Right kidney (tissue), 9 donors: ENCODE data around the gene SPATA20.
A peak's percentile ranks its signal among the peaks of the same experiment; 100 is the strongest.

Experiments
- DNase-seq: peaks from one replicate; pipeline ENCODE4 v3.0.0-alpha.2; 2016
- long read RNA-seq, 8 donors: transcript quantifications; one replicate each; lab custom pipeline, GENCODE V29; 2026

SPATA20 gene
- long read RNA-seq, donor 1, transcript SPATA20-205 (17 exons, 2,734 nt) = major isoform, 6 of 77 reads
- long read RNA-seq, donor 1, partial matches to known transcripts = 67 of 77 reads
- long read RNA-seq, donor 1, other reads (novel, unspliced or antisense) = 0 of 77 reads
- long read RNA-seq, donor 2, transcript SPATA20-205 (17 exons, 2,734 nt) = minor isoform, 5 of 43 reads
- long read RNA-seq, donor 2, transcript SPATA20-201 (17 exons, 2,719 nt) = major isoform, 9 of 43 reads
- long read RNA-seq, donor 2, partial matches to known transcripts = 29 of 43 reads
- long read RNA-seq, donor 2, other reads (novel, unspliced or antisense) = 0 of 43 reads
- long read RNA-seq, donor 3, partial matches to known transcripts = 23 of 24 reads
- long read RNA-seq, donor 3, other reads (novel, unspliced or antisense) = 0 of 24 reads
- long read RNA-seq, donor 4, partial matches to known transcripts = 52 of 55 reads
- long read RNA-seq, donor 4, other reads (novel, unspliced or antisense) = 0 of 55 reads
- long read RNA-seq, donor 5, partial matches to known transcripts = 50 of 54 reads
- long read RNA-seq, donor 5, other reads (novel, unspliced or antisense) = 0 of 54 reads
- long read RNA-seq, donor 6, transcript SPATA20-205 (17 exons, 2,734 nt) = major isoform, 8 of 43 reads
- long read RNA-seq, donor 6, transcript SPATA20-201 (17 exons, 2,719 nt) = minor isoform, 5 of 43 reads
- long read RNA-seq, donor 6, partial matches to known transcripts = 29 of 43 reads
- long read RNA-seq, donor 6, other reads (novel, unspliced or antisense) = 0 of 43 reads
- long read RNA-seq, donor 7 = 0 reads
- long read RNA-seq, donor 8, partial matches to known transcripts = 46 of 49 reads
- long read RNA-seq, donor 8, other reads (novel, unspliced or antisense) = 0 of 49 reads

GRCh38 chr17:50547035-50547735 lies at the start of gene SPATA20:
Gene SPATA20 (plus strand): TSS chr17:50547174. CDS start chr17:50547209, 35 bp downstream.
- peak; percentile 82 for DNase-seq

GRCh38 chr17:50498021-50498874 lies 48.7 kb upstream of the SPATA20 start:
- DNase-seq = no peak

DNA sequence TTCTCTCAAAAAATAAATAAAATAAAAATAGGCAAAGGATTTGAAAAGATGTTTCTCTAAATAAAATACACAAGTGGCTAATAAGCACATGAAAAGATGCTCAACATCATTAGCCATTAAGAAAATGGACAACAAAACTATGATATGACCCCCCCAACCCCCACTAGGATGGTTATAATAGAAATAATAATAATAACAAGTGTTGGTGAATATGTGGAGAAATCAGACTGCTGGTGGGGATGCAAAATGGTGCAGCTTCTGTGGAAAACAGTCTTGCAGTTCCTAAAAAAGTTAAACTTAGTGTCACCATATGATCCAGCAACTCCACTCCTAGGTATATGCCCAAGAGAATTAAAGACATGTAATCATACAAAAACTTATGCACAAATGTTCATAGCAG lies 47.7 kb upstream of the SPATA20 start:
- DNase-seq = no peak

DNA sequence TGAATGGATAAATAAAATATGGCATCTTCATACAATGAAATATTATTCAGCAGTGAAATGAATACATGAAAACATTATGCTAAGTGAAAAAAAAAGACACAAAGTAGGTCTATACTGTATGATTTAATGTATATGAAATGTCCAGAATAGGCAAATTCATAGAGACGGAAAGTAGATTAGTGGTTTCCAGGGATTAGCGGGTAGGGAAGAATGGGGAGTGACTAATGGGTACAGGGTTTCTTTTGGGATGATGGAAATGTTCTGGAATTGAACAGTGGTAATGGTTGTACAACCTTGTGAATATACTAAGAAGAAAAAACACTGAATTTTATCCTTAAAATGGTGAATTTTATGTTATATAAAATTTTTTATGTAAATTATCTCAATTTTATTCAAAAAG lies 47.3 kb upstream of the SPATA20 start:
- no peak for DNase-seq

GRCh38 chr17:50501054-50501453 lies 45.9 kb upstream of the SPATA20 start:
- DNase-seq = no peak

DNA sequence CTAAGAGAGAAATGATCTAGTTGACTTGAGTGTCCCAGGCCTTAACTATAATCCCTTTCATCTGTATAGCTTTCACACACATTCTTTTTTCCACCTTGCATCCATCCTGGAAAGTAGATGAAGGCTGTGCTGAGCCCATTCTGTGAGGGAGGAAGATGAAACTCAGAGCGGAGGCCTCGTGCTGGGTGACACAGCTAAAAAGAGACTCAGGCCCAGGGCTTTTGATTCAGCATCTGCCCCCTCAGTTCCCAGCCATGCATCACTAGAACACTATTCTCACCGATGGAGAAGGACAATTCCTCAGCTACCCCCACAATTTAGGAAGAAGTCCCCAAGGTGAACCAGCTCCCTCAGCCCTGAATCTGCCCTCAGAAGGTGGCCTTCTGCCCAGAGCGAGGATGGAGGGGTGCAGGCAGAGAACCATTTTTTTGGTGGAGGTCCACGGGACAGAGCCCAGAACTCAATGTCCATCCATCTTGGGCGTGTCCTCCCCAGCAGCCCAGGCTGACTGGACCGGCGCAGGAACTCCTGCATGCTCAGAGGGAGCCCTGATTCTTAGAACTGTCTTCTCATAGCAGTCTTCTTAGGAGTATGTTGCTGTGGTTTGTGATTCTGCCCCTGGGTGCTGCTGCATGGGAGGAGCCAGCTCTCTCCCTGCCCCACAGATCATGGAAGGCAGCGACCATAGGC lies 44.5 kb upstream of the SPATA20 start:
- DNase-seq = no peak

DNA sequence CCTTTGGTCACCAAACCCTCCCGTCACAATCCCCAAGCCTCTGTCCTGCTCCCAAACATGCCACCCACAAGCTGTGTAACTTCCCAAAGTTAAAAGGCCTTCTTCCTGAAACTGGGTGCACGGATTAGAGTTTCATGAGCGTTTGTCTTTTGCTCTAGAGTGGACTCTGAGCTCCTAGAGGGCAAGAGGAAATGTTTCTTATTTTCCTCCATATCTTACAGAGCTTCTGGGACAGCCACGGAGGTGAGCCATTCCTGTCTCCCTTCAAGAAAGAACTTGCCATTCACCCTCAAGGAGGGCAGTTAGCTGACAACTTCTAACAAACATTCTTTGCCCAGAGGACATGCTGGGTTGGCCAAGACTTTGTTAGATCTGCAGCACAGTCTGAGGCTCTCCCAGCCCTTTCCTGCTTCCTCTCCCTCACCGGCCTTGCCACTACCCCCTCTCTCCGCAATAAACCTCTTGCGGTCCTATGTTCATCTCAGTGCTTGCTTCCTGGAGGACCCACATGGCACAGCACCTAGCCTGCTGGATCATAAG lies 41.3 kb upstream of the SPATA20 start:
- no peak for DNase-seq

GRCh38 chr17:50506298-50506697 lies 40.7 kb upstream of the SPATA20 start:
- no peak for DNase-seq

DNA sequence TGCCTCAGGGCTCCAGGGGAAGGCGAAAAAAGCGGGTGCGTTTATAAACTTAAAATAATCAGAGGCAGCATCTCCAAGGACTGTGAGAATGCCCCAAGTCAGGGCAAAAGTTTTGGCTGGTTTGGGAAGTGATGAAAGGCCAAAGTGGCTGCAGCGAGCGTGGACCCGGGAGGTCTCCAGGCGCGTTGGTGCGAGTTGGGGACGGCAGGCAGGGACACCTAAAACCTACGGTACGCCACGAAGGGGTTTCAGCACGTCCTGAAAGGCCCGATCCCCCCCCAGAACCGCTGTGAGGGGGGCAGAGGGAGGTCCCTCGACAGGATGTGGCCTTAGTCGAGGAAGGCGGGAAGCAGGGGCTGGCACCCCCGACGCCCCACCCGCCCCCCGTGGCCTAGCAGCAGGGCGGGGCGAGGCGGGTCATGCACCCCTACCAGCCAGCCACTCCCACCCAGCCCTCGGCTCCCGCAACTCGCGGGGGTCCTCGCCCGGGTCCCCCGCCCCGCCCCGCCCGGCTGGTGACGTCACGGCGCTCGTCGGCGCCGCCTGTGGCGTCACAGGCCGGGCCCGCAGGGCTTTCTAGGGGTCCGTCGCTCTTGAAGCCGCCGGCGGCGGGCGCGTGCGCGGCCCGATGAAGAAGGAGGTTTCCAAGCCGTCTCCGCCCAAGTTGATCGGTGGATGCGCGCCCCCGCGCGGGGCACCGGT lies 39.0 kb upstream of the SPATA20 start, which contains the start of gene MYCBPAP:
TSS of gene MYCBPAP (plus strand) at position 569 of the 702 bp plus-strand sequence. CDS start 236 bp downstream, outside the sequence.
- peak; percentile 56 for DNase-seq

- peak; percentile 85 for DNase-seq
Observed at GRCh38 chr17:50508573-50509460, 38.2 kb upstream of the SPATA20 start.

DNA sequence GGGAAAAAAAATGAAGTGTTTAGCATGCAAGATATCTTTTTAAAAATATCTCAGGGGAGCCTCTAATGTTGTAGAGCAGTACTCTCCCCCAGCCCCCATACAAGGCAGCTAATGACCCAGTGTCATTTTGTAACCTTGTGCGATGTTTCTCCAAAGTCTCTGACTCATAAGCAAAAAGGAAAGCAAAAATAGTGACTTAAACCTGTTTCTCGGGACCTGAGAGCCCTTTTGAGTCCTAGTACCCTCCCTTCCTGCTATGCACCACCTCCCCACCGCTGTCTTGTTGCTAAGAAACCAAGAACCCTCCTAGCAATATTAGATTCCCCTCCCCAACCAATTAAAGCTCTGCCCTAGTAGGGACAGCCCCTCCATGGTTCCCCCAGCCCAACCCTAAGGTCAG lies 35.9 kb upstream of the SPATA20 start:
- DNase-seq = peak; percentile 32

DNA sequence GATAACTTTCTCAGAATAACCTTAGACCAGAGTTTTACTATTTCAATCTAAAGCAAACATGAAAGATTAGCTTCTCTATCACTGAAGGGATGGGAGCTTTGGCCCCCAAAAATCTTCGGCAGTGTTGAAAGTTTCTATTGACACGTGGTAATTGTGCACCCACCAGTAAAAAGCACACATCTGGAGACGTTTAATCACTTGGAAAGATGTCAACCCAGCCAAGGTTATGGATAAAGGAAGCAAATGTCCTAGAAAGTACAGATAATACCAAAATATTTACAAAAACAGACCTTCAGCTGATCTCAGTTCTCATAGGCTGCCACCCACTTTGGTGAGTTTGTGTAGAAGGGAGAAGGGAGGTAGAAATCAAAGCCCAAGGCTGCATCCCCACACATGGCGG lies 33.5 kb upstream of the SPATA20 start:
- DNase-seq = no peak

DNA sequence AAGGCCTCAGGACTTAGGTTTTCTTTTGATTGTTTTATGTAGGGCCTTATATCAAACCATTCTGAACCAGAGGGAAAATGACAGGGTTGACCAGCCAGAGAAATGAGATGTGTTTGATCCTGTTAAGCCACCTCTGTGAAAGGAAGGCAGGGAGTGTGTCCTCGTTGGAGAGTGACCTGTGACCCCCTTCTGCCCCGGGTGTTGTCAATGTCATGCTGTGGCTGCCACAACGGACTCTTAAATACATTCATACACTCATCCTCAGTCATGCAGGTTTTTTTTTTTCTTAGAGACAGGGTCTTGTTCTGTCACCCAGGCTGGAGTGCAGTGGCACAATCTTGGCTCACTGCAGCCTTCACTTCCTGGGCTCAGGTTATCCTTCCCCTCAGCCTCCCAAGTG lies 32.6 kb upstream of the SPATA20 start:
- DNase-seq = no peak

GRCh38 chr17:50514936-50515702 lies 31.9 kb upstream of the SPATA20 start:
- no peak for DNase-seq

DNA sequence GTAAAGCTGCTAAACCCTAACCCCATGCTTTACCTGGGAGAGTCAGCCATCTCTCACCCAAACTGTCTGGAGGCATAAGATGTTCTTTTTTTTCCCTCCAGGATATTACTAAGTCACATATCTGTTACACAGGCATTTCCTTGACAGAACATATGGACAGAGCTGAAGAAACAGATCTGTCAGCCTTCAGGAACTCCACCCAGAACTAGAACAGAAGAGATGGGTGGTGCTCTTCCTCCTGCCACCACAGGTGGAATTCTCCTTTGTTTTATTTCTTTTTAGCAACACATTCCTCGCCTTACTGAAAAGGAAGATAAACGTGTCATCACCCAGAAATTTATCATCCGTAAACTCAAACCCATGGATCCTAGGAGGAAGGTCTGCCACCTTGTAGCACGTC lies 30.0 kb upstream of the SPATA20 start:
- no peak for DNase-seq

DNA sequence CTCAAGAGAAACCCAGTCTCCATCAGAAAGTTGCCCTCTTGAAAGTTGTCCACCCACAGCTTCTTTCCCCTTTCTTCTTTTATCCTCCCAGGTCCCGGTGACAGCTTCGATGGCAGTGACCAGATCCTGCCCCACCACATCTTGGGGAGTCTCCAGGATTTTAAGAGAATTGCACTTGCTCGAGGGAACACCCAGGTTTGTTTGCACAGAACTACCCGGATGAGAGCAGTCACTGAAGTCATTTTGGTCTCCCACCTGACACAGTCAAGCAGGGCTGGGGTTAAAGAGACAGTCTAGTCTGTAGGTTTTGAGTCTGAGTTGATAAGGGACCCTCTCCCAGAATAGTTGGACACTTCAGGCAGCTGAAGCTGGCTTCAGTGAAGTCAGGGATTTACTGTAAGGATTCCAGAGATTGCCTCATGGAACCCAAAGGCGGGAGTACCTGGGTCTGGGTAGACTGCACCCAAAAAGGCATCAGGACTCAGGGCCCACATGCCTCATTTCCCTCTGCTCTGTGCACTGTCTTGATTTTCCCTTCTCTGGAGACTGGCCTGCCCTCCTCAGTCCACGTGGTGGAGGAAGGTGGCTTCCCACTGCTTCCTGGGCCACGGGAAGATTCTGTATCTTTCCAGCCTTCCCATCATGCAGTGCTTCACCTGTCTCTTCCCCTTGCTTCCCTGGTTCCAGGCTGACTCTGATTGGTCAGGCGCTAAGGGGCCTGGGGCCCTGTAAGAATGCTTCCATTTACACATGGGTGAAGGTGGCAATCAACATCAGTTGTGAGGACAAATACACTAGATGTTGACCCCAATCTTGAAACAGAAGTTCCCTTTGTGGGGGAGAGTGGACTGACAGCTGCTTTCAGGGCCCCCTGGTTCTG lies 29.2 kb upstream of the SPATA20 start:
- DNase-seq = no peak
